B cell (primary cell): ENCODE measurements around the gene TNFSF8. TPM values are rescaled to one million over a fixed set of nuclear protein-coding genes. Genes with fewer than 3 reads are reported as not detected.

Experiments
- ATAC-seq: fragments of 200-7000 bp; cut with Tn5 transposase; one replicate; pipeline ENCODE4 v1.10.0; 2021; ENCODE audit warnings: low read depth, mild to moderate bottlenecking, moderate number of reproducible peaks, moderate library complexity
- CTCF ChIA-PET: fragments of 350-600 bp; sonication (Branson Sonifier 250); formaldehyde crosslinking; loops from one replicate; lab custom pipeline; 2021; ENCODE audit warnings: antibody characterized with exemption, inconsistent platforms; lab: Charles Lee
- POLR2A ChIA-PET: fragments of 350-600 bp; sonication (Branson Sonifier 250); formaldehyde crosslinking; loops from one replicate; lab custom pipeline; 2021; ENCODE audit warnings: antibody characterized with exemption; lab: Charles Lee
- DNase-seq: peaks from one replicate; pipeline ENCODE4 v3.0.0; 2013
- H2AFZ ChIP-seq: 2 replicates; pipeline ENCODE4 v1.6.1; 2012; ENCODE audit warnings: mild to moderate bottlenecking, low read depth, low read length; ENCODE audit not compliant: insufficient read depth, poor library complexity, severe bottlenecking
- H3K27ac ChIP-seq, 2 donors: 1 replicate in 1 of 2; 2 replicates in 1 of 2; pipeline ENCODE4 v1.5.1; 2012 to 2013; ENCODE audit warnings: low read length in 2 of 2, mild to moderate bottlenecking in 2 of 2, moderate library complexity in 1 of 2
- H3K27me3 ChIP-seq, 4 experiments: fragments of 200-600 bp in 1 of 4; sonication (generic) in 1 of 4; replicated peaks in 1 of 4; 1 replicate in 2 of 4; 2 replicates in 2 of 4; pipeline versions ENCODE4 v1.6.1 to v1.7.0; 2013 to 2016; ENCODE audit warnings: low read length in 3 of 4, mild to moderate bottlenecking in 2 of 4, mixed read lengths in 1 of 4, moderate library complexity in 1 of 4; ENCODE audit not compliant: insufficient read depth in 4 of 4, control insufficient read depth in 3 of 4; ENCODE audit errors: control extremely low read depth in 1 of 4
- H3K36me3 ChIP-seq, 2 experiments: replicated peaks in 1 of 2; 1 replicate in 1 of 2; 2 replicates in 1 of 2; pipeline versions ENCODE4 v1.6.1 to v1.7.1; 2013; ENCODE audit warnings: low read length in 1 of 2; ENCODE audit not compliant: insufficient read depth in 2 of 2, control insufficient read depth in 1 of 2; ENCODE audit errors: control extremely low read depth in 1 of 2, extremely low read depth in 1 of 2
- H3K4me1 ChIP-seq, 2 donors: fragments of 200-600 bp in 1 of 2; sonication (generic) in 1 of 2; 1 replicate in 1 of 2; 2 replicates in 1 of 2; pipeline versions ENCODE4 v1.5.1 to v1.6.1; 2013 to 2017; ENCODE audit warnings: low read length in 2 of 2; ENCODE audit not compliant: control insufficient read depth in 2 of 2, insufficient read depth in 2 of 2
- H3K4me2 ChIP-seq: replicated peaks from 2 replicates; pipeline ENCODE3; 2012; ENCODE audit warnings: mild to moderate bottlenecking, low read depth, low read length; ENCODE audit not compliant: poor library complexity, severe bottlenecking
- H3K4me3 ChIP-seq, 5 experiments: fragments of 200-600 bp in 1 of 5; sonication (generic) in 1 of 5; 1 replicate in 3 of 5; 2 replicates in 2 of 5; pipeline versions ENCODE4 v1.5.1 to v1.7.0; 2011 to 2016; ENCODE audit warnings: low read length in 4 of 5, mild to moderate bottlenecking in 4 of 5, low read depth in 2 of 5, control low read depth in 1 of 5, moderate library complexity in 1 of 5; ENCODE audit not compliant: insufficient read depth in 1 of 5; ENCODE audit errors: control extremely low read depth in 1 of 5, extremely low read depth in 1 of 5
- H3K79me2 ChIP-seq: fragments of 200-600 bp; sonication (generic); one replicate; pipeline ENCODE4 v1.6.0; 2016; ENCODE audit warnings: low read length; ENCODE audit not compliant: control insufficient read depth, insufficient read depth
- H3K9ac ChIP-seq: fragments of 200-600 bp; sonication (generic); 2 replicates; pipeline ENCODE4 v1.6.1; 2017; ENCODE audit warnings: mild to moderate bottlenecking, low read length, moderate library complexity
- H3K9me3 ChIP-seq, 3 donors: one replicate each; pipeline versions ENCODE4 v1.6.1 to v1.7.1; 2013; ENCODE audit warnings: low read length in 2 of 3; ENCODE audit not compliant: control insufficient read depth in 2 of 3, insufficient read depth in 1 of 3; ENCODE audit errors: control extremely low read depth in 1 of 3
- H4K20me1 ChIP-seq: 2 replicates; pipeline ENCODE4 v1.6.0; 2012; ENCODE audit warnings: mild to moderate bottlenecking, low read length; ENCODE audit not compliant: insufficient read depth, control insufficient read depth, poor library complexity, severe bottlenecking
- H3K27ac Mint-ChIP-seq: one replicate; pipeline ENCODE4 v1.8.0; 2021; ENCODE audit warnings: mixed read lengths
- H3K27me3 Mint-ChIP-seq: one replicate; pipeline ENCODE4 v1.8.0; 2021; ENCODE audit warnings: mixed read lengths
- H3K4me1 Mint-ChIP-seq: one replicate; pipeline ENCODE4 v1.8.0; 2021; ENCODE audit warnings: mixed read lengths
- H3K4me3 Mint-ChIP-seq: one replicate; pipeline ENCODE4 v1.8.0; 2021; ENCODE audit warnings: mixed read lengths
- H3K9me3 Mint-ChIP-seq: one replicate; pipeline ENCODE4 v1.8.0; 2022; ENCODE audit warnings: mixed read lengths; ENCODE audit not compliant: insufficient read depth
- EZH2 ChIP-seq: IDR thresholded peaks from 2 replicates; pipeline ENCODE4 v1.6.1; 2012; ENCODE audit warnings: borderline replicate concordance, low read depth, mild to moderate bottlenecking, moderate library complexity, low read length; ENCODE audit not compliant: insufficient read depth, poor library complexity, severe bottlenecking
- whole genome bisulfite sequencing: methylation state at CpG from one replicate; pipeline ENCODE4 v1.1.5; 2013; ENCODE audit warnings: missing lambda C conversion rate; ENCODE audit not compliant: insufficient coverage; 5-methylcytosine and 5-hydroxymethylcytosine counted together
- intact Hi-C: fragments of 100-400 bp; cut with micrococcal nuclease; formaldehyde crosslinking; loops from one replicate; pipeline ENCODE4 v1.10.0; 2022
- polyA plus RNA-seq: library from polyadenylated mRNA; depleted of rRNA; stranded (reverse); fragments of >200 nt; gene quantifications from 2 replicates; pipeline ENCODE4 v1.2.3, GENCODE V29; 2012
- total RNA-seq, 2 donors: library from RNA; stranded (reverse); fragments of 120-200 nt in 1 of 2; gene quantifications; 1 replicate in 1 of 2; 2 replicates in 1 of 2; pipeline versions ENCODE4 v1.2.3 to v1.2.4, GENCODE V29; 2013 to 2022
- TF ChIP-seq, protein P1 (sequence below): fragments of 200-600 bp; IDR thresholded peaks from one replicate; pipeline ENCODE4 v1.8.0; 2022; ENCODE audit warnings: antibody characterized with exemption, mild to moderate bottlenecking

The TNFSF8 gene
- total and polyA plus RNA-seq, 2 donors (not counting 1 experiment from before 2014, with no cell fraction given) = 1.6 to 2.6 TPM

DNA sequence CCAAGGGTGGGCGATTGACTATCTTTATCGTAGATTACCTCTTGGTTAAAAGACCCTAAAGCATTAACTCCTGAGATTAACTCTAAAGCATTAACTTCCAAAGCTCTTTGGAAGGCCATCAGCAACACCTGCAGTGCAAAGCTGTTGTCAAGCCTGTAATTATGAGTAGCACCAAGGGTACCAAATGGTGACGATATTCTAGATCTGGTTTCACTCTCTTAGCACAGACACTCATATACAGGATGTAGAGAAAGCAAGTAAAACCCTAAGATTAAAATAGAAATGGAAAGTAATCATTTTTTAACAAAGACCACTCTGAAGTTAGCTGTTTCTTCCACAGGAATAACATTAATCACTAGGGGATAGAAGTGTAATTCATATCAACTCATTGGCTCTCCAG is 29.9 kb upstream of the TNFSF8 start:
- peaks cover 0 to 8% (median 0%) of the 10 kb centered on the region in 4 experiments for H3K27me3 ChIP-seq
- Mint-ChIP-seq H3K4me3 (no peak overlapping the region), H3K4me1 (peaks cover 9% of the 10 kb centered on the region), H3K27me3 (peaks cover 6% of the 10 kb centered on the region), H3K27ac (no peak overlapping the region), H3K9me3 (peaks cover 10% of the 10 kb centered on the region)
- H3K4me3 ChIP-seq = no peak overlapping the region
- no peak overlapping the region for H3K4me2 ChIP-seq
- H3K27ac ChIP-seq = no peak overlapping the region
- H3K79me2 ChIP-seq = no peaks in the 10 kb centered on the region
- H2AFZ ChIP-seq = no peak overlapping the region
- ChIA-PET POLR2A (no interaction called here), CTCF (no interaction called here)
- no CpG with 5 or more reads among the region's 3 CpGs for WGBS
- peaks cover 1 to 18% (median 11%) of the 10 kb centered on the region in 3 donors for H3K9me3 ChIP-seq
- TF ChIP-seq EZH2 = no peak
- TF ChIP-seq, protein P1, sequence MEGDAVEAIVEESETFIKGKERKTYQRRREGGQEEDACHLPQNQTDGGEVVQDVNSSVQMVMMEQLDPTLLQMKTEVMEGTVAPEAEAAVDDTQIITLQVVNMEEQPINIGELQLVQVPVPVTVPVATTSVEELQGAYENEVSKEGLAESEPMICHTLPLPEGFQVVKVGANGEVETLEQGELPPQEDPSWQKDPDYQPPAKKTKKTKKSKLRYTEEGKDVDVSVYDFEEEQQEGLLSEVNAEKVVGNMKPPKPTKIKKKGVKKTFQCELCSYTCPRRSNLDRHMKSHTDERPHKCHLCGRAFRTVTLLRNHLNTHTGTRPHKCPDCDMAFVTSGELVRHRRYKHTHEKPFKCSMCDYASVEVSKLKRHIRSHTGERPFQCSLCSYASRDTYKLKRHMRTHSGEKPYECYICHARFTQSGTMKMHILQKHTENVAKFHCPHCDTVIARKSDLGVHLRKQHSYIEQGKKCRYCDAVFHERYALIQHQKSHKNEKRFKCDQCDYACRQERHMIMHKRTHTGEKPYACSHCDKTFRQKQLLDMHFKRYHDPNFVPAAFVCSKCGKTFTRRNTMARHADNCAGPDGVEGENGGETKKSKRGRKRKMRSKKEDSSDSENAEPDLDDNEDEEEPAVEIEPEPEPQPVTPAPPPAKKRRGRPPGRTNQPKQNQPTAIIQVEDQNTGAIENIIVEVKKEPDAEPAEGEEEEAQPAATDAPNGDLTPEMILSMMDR = no peak
- H3K36me3 ChIP-seq = no peaks in the 10 kb centered on the region
- H3K9ac ChIP-seq = no peak overlapping the region
- DNase-seq (no peak), ATAC-seq (no peak)
- intact Hi-C loops = no loop called here
- no peaks in the 10 kb centered on the region for H4K20me1 ChIP-seq
- H3K4me1 ChIP-seq = peaks cover under 1 to 11% of the 10 kb centered on the region in 2 donors

DNA sequence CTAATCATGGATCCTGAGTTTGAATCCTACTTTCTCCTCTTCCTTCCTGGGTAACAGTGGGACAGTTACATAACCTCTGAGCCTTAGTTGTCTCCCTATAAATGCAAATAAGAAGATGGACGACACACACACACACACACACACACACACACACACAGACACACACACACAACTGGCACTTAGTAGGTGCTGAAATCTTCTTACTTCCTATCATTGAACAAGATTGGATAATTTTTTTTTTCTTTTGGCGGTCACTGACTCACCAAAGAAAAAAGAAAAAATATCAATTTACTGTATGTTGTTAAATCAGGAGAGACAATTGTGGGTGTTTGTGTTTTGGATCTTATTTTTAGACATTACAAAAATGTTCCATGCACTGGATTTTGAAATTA is 28.4 kb upstream of the TNFSF8 start:
- H3K9ac ChIP-seq = no peak overlapping the region

More for the DNA sequence above, 28.4 kb upstream of the TNFSF8 start:
- WGBS = no CpG with 5 or more reads among the region's 2 CpGs
- no peak overlapping the region for H3K27ac Mint-ChIP-seq
- intact Hi-C loops = no loop called here
- no peak for TF ChIP-seq EZH2
- TF ChIP-seq, protein P1 = no peak
- Histone ChIP-seq H3K4me2 (no peak overlapping the region), H3K27ac (no peak overlapping the region), H3K9me3 (peaks cover 1 to 18% (median 11%) of the 10 kb centered on the region in 3 donors), H4K20me1 (no peaks in the 10 kb centered on the region), H3K27me3 (peaks cover 0 to 11% (median 0%) of the 10 kb centered on the region in 4 experiments), H3K4me1 (peaks cover 5 to 15% of the 10 kb centered on the region in 2 donors), H3K4me3 (no peak overlapping the region), H3K79me2 (no peaks in the 10 kb centered on the region), H2AFZ (no peak overlapping the region), H3K36me3 (no peaks in the 10 kb centered on the region)
- ChIA-PET POLR2A (no interaction called here), CTCF (no interaction called here)
- peaks cover 17% of the 10 kb centered on the region for H3K4me1 Mint-ChIP-seq
- DNase-seq (no peak), ATAC-seq (no peak)
- peaks cover 6% of the 10 kb centered on the region for H3K27me3 Mint-ChIP-seq
- no peak overlapping the region for H3K4me3 Mint-ChIP-seq
- H3K9me3 Mint-ChIP-seq = peaks cover 10% of the 10 kb centered on the region
